C4-2B (cell line): ENCODE results near the gene PLPP6.

Experiments
- ZFX ChIP-seq: fragments of 450-650 bp; IDR thresholded peaks from 2 replicates; pipeline ENCODE4 v1.6.1; 2017
- TF ChIP-seq, protein P1 (sequence below): fragments of 450-650 bp; conservative IDR thresholded peaks from 2 replicates; pipeline ENCODE4 v1.5.1; 2017; ENCODE audit warnings: mild to moderate bottlenecking

DNA sequence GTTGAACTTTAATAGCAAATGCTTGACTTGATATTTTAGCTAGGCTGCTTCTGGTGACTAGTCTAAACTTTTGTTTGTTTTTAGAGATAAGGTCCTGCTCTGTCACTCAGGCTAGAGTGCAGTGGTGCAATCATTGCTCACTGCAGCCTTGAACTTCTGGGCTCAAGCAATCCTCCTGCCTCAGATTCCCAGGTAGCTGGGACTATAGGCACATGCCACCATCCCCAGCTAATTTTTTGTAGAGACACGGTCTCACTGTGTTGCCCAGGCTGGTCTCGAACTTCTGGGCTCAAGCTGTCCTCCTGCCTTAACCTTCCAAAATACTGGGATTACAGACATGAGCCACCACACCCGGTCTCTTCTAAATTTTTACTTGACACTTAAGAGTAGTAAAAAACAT is 38.0 kb downstream of the PLPP6 start:
- TF ChIP-seq, protein P1, sequence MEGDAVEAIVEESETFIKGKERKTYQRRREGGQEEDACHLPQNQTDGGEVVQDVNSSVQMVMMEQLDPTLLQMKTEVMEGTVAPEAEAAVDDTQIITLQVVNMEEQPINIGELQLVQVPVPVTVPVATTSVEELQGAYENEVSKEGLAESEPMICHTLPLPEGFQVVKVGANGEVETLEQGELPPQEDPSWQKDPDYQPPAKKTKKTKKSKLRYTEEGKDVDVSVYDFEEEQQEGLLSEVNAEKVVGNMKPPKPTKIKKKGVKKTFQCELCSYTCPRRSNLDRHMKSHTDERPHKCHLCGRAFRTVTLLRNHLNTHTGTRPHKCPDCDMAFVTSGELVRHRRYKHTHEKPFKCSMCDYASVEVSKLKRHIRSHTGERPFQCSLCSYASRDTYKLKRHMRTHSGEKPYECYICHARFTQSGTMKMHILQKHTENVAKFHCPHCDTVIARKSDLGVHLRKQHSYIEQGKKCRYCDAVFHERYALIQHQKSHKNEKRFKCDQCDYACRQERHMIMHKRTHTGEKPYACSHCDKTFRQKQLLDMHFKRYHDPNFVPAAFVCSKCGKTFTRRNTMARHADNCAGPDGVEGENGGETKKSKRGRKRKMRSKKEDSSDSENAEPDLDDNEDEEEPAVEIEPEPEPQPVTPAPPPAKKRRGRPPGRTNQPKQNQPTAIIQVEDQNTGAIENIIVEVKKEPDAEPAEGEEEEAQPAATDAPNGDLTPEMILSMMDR = no peak
- TF ChIP-seq ZFX = no peak
